GM21825 (cell line): ENCODE data around the gene PHYKPL.
"Not testable (repeated sequence)": the region's sequence is repeated elsewhere in the genome, so short reads cannot be mapped to it uniquely, and the experiment has no call there.

Source experiments
- ATAC-seq: cut with Tn5 transposase; IDR thresholded peaks from one replicate; pipeline ENCODE4 v1.9.1; 2021; ENCODE audit warnings: mild to moderate bottlenecking, moderate library complexity; ENCODE audit not compliant: unreplicated experiment

Gene PHYKPL

DNA sequence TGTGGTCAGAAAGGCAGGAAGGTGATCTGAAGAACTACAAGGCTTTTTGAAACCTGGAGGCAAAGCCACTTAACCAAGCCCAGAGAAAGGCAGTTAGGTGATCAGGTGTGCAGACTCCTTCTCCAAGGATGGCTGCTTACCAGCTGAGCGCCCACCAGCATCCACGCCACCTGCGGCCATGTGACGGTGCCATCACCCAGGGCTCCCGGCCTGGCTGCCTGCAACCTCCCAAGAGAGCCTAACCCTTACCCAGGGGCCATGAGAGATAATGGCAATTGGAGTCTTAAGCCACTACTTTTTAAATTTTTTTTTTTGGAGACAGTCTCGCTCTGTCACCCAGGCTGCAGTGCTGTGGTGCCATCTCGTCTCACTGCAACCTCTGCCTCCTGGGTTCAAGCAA, 33.1 kb upstream of the PHYKPL start:
- no peak for ATAC-seq

DNA sequence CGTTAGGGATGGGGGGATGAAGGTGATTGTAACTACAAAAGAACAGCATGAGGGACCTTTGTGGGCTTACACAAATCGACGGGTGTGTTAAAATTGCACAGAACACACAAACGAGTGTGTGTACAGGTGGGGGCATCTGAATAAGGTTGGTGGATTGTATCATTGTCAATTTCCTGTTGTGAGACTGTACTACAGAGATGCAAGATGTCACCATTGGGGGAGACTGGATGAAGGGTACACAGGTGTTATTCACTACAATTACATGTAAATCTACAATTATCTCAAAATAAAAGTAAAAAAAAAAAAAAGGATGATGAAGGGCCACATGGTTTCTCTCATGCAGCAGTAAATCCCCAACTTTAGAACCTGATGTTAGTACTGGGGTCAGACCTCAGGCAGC, 31.4 kb upstream of the PHYKPL start:
- ATAC-seq = no peak

DNA sequence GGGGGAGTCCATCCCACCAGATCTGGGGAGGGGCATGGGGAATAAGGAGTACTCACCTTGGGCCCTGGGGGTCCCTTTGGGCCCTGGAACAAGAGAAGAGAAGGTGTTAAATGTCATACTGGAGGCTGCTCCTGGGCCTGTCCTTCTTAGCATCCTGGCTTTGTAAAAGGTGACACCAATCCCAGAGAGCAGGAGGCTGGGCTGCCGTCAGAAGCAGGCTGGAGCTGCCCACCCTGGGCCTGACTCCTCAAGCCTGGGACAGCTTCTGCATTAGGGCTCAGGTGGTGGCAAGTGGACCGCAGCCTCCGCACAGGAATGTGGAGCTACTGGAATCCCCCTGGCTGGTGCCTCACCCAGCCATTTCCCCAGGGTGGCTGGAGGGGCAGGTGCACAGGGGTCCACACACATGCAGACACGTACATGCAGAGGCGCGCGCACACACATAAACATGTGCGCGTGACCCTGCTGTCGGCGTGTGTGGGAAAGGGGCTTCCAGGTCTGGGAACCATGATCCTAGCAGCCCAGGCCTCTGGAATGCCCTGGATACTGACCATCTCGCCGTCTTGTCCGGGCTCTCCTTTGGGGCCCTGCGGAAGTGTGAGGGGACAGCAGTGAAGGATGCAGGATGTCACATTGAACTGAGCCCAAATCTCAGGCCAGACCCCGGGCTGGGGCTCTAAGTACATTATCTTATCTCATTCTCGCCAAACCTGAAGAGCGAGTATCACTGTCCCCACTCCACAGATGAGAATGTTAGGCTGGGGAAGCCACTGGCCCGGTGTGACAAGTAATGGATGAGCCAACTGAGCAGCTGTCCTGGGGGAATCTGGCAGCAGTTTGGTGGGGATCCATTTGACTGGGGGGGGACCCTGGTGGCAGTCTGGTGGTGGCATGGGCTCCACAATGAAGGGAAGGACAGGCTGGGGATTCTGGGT, 29.3 kb upstream of the PHYKPL start:
- no peak for ATAC-seq

DNA sequence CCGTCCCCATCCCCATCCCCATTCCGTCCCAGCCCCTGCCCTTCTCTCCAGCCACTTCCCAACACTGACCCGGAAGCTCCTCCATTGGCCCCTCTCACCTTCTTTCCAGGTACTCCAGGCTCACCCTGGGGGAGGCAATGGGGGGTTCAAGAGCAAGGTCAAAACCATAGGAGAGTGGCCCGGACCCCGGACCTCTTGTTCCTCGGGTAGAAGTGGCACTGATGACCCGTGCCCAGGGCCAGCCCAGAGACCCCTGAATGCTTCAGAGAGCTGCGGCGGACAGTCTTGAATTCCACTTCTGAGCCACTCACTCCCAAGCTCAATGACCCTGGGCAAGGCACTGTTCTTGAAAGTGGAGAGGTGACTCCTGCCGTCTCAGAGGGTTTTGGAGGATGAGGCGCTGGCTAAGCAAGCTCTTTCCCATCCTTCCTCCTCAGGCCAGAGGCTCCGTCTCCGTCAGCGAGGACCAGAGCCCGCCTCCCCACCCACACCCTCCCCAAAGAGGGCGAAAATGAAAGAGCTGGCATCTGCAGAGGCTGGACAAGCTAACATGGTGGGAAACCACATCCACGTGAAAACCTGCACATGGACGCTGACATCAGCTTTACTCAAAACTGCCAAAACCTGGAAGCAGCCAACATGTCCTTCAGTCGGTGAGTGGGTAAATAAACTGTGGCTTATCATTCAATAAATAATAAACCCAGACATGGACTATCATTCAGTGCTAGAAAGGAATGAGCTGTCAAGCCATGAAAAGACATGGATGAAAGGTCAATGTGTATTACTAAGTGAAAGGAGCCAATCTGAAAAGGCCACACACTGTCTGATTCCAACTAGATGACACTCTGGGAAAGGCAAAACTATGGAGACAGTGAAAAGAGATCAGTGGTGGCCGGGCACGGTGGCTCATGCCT, 27.3 kb upstream of the PHYKPL start:
- ATAC-seq = no peak

DNA sequence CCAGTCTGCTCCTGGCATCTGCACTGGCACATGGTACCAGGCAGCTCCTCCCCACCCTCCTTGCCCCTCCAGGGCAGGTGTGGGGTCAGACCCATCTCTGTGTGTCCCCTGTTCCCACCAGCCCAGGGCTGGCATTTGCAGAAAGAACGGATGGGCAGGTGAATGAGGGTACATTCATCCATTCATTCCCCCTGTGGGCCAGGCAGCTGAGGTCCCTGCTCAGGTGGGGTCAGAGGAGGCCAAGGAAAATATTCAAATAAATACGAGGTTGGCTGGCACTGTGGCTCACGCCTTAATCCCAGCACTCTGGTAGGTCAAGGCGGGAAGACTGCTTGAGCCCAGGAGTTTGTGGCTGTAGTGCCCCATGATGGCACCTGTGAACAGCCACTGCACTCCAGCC, 25.0 kb upstream of the PHYKPL start:
- no peak for ATAC-seq

DNA sequence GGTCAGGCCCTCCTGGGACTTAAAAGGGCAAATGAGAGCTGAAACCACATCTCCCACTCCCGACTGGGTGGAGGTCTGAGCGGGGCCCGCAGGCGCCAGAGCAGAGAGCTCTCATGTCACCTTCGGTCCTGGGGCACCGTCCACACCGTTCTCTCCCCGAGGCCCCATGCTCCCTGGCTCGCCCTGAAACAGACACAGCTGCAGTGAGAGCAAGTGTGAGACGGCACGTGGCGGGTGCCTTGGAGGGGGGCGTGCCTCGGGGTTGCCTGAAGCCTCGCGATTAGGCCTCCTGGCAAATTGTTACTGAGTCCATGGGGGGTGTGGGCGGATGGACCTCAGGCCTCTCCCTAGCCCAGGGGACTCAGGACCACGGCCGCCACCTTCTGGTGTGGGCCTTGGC, 24.1 kb upstream of the PHYKPL start:
- ATAC-seq = no peak

DNA sequence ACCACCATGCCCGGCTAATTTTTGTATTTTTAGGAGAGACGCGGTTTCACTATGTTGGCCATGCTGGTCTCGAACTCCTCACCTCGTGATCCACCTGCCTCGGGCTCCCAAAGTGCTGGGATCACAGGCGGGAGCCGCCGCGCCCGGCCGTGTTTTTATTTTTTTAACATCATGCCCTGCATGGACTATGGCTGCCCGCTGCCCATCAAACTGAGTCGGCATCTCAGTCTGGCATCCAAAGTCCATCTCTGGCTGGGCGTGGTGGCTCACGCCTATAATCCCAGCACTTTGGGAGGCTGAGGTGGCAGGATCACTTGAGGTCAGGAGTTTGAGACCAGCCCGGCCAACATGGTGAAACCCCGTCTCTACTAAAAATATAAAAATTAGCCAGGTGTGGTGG, 21.0 kb upstream of the PHYKPL start:
- ATAC-seq = not testable (repeated sequence)

DNA sequence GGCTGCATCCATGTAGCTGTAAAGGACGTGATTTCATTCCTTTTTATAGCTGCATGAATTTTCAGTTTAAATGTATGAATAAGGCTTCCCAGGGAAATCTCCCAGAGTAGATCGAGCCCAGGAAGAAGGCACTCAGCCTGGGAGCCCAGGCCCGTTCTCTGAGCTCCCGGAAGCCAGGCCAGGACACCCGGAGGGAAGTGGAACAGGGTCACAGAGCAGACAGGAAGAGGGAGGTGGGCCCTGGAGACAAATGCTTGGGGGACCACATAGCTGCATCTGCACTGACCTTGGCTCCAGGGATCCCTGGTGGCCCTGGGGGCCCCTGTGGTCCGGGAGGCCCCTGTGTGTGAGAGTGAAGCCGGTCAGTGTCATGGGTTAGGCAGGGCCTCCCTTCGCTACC, 19.7 kb upstream of the PHYKPL start:
- no peak for ATAC-seq

DNA sequence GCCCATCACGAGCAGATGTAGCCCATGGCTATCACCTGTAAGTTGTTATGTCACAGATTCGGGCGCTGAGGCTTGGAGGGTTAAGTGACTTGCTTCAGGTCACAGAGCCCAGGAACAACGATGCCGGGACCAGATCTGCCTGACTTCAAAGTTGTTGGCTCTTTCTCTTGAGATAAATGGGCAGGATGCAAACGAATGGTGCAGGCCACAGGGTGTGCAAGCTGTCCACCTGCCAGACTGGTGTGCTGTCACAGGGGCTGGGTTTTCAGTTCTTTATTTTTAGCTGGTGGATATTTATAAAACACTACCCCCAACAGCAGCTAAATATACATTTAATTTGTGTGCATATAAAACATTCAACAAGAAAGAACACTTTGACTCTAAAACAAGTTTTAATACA, 17.7 kb upstream of the PHYKPL start:
- ATAC-seq = no peak

DNA sequence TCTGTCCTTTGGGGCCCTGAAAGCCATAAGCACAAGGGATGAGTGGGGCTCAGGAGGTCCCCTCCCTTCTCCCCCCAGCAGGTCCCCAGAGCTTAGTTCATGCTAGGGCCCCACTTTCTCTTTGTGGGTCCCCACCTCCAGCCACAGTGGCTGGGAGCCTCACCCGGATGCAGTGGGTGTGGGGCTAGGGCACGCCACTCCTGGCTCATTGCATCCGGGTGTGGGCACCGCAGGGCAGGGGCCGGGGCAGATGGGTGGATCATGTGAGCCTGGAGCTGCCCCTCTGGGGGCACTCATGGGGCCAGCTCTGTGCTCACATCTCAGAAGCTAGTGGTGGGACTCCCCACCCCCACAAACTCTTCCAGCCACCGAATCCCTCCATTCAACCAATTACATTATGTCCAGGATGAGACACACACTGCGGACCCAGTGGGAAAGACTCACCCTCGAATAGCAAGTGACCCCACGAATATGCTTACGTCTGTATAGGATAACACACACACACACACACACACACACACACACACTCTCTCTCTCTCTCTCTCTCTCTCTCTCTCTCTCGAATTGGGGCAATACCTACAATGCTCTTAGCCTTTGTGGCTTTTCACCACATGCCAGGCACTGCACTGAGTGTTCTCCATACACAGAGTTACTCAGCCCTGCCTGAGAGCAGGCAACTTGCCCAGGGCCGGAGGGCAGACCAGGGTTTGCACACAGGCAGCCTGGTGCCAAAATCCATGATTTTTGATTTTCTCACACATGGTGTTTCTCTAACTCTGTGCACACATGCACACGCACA, 16.8 kb upstream of the PHYKPL start:
- ATAC-seq = no peak

DNA sequence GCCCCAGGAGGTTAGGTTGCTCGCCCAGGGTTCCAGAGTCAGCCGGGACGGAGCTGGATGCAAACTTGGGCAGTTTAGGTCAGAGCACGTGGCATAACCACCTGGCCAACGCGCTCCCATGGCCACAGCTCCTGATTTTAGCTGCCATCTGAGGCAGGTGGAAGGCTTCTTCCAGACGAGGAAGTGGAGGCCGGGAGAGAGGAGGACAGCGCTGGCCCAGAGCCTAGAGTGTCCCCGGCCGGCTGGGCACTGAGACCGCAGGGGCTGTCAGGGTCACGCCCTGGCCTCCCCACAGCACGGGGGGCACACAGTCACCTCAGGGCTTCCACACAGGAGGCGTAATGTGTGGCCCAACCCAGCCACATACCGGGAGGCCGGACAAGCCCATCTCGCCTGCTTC, 16.1 kb upstream of the PHYKPL start:
- ATAC-seq = no peak

DNA sequence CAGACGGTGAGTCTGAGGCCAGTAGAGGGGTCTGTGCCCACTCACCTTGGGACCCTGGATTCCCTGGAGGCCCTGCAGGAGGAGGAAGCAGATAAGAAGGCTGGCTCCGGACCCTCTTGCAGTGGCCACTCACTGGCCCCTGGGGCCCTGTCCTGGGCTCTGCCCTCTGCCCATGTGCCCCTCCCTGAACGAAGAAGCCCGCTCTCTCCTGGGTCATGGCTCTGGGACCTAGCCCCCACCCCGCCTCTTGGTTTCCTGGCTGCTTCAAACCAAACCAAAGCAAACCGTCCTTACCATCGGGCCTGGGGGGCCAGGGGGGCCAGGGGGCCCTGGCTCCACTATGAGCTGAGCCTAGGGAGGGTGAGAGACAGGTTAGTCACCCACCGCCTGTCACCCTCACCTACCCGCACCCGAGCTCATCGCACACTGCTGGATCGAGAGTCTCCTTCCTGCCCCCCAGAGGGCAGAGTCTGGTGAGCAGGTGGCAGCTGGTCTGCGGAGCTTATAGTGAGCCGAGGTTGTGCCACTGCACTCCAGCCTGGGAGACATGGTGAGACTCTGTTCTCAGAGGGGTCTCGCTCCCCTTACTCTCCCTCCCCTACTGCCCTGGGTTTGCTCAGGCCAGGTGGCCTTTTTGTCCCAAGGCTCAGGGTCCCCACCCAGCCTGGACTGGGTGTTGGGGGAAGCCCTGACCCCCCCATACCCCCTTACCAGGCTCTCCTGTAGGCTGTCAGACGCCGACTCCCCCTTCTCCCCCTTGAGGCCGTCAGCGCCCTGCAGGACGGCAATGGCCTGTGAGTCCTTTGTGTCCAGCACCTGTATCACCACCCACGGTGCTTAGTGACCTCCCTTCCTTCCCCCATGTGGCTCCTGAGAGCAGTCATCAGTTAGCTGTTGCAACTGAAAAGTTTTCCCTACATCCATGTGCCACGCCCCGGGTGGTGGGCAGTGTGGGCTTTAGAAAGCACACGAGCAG, 15.2 kb upstream of the PHYKPL start:
- ATAC-seq = no peak

DNA sequence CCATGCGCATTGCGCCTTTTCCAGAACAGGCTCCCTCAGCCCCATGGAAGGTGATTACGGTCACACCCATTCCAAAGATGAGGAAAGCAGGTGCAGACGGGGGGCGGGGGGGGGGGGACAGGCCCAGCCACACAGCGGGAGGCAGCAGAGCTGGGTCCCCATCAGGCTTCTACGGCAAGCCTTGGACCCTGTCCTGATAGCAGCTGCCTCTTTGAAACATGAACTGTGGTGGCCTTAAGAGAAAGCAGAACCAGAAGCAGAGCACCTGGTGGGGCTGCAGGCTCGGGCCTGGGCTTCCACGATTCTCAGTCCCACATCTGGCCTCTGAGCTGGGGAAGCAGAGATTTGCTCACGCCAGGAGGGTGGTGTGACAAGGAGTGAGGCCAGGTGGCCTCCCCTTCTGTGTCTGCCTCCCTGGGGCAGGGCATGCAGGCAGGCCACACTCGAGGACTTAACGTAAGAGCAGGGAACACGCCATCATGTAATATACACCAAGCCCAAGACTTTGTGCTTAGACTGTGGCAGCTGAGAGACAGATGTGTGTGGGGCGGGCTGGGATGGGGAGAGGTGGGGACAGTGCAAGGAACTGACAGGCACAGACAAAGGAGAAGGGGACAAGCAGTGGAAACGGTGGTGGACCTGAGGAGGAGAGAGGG, 14.2 kb upstream of the PHYKPL start:
- no peak for ATAC-seq

DNA sequence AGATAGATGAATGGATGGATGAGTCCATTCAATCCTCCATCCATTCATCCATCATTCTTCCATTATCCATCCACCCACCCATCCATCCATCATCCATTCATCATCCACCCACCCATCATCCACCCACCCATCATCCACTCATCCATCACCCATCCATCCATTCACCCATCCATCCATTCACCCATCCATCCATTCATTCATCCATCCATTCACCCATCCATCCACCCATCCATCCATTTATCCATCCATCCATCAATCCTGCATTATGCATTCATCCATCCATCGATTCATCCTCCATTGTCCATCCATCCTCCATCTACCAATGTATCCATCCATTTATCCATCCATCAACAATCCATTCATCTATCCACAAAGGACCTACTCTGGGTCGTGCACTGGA, 12.8 kb upstream of the PHYKPL start:
- ATAC-seq = no peak

DNA sequence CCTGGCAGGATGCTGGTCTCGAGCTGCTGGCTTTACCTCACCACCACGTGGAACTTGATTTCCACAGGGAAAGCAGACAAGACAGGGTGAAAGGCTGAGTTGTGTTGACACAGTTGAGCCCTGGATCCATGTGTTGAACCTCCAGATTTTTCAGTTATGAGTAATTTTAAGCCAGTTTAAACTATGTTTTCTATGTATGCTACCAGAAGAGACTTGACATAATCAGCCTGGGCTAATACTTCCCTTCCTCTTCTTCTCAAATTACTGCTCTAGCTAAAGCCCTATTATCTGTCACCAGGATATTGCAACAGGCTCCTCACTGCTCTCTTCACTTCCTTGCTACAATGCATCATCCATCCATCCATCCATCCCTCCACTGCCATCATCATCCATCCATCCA, 12.0 kb upstream of the PHYKPL start:
- no peak for ATAC-seq

DNA sequence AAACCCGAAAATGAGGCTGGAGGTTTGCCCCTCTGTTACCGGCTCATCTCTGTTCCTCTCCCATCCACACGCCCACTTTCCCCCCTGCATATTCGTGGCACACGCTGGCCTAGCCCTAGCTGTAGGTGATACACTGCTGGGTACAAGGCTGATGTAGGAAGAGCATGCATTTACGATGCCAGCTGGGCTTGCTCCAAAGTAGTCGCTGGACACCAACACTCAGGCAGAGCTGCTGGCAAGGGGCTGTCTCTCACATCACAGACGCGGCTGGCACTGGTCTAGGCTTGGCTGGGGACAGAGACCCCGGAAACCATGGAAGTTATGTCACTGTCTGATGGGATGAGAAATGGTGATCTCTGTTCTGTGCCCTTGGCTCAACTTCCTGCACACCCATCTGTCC, 9.8 kb upstream of the PHYKPL start:
- no peak for ATAC-seq

DNA sequence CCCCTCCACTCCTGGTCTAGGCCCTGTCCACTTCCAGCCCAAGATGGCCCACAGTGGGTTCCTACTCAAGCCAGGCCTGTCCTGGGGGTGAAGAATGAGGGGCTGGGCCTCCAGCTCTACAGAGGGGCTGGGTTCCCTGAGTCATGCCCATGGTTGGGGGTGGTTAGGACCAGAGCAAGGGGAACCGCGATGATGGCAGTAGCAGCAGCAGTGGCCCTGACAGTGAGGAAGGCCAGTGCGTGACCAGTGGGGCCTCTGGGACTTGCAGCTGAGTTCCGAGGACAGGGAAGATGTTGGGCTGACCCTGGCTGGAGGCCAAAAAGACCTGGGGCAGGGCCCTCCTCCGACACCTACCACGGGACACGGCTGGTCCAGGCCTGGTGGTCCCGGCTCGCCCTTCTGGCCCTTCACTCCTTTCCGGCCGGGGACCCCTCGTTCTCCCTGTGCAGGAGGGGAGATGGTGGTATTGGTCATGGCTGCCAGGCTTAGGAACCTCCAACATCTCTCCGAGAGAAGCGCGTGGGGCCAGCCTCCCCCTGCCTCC, 9.2 kb upstream of the PHYKPL start:
- ATAC-seq = no peak

DNA sequence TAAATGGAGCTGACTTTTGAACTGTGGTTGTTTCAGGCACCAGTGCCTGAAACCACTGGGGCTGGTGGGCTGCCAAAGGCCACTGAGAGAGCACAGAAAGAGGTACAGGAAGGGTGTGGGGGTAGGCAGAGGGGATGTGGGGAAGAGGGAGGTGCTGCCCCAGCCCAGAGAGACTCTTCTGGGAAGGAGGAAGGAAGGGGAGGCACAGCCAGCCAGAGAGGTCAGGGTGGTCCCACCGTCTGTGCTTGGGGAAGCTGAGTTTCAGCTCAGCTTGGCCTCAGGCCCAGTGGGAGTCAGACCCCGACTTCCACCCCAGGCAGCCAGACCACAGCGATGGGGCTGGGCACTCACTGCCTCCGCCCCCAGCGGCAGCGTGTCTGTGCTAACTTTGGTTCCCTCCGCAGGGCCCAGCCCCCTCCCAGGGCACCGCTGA, 8.6 kb upstream of the PHYKPL start:
- peak; percentile 31 for ATAC-seq

DNA sequence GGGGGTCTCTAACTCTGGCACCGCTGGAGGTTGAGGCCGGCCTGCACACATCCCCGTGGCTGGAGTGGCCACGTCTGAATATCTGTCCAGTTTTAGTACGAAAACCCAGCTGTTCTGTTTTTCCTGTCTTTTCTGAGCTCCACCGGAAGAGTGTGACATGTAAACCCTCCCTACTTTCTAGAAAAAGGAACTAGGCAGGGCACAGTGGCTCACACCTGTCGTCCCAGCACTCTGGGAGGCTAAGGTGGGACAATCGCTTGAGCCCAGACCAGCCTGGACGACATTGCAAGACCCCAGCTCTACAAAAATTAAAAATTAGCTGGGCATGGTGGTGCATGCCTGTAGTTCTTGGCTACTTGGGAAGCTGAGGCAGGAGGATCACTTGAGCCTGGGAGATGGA, 8.2 kb upstream of the PHYKPL start:
- peak; percentile 19 for ATAC-seq
